AG04449 (cell line): ENCODE results near the gene COTL1.

ENCODE experiments used
- CTCF ChIA-PET: fragments of 350-600 bp; formaldehyde crosslinking; extraction: SDS; loops from one replicate; lab custom pipeline; 2021; ENCODE audit warnings: antibody characterized with exemption; lab: Yijun Ruan, JAX
- POLR2A ChIA-PET: fragments of 400-600, 350-600 bp; formaldehyde crosslinking; extraction: SDS; loops from one replicate; lab custom pipeline; 2020; ENCODE audit warnings: antibody characterized with exemption, inconsistent platforms; lab: Yijun Ruan, JAX
- DNase-seq: peaks from one replicate; pipeline ENCODE4 v3.0.0-alpha.2; 2010; ENCODE audit warnings: low read depth, low spot score
- H3K4me3 ChIP-seq: 2 replicates; pipeline ENCODE4 v1.5.1; 2011; ENCODE audit warnings: low read depth, mild to moderate bottlenecking, control low read depth, low read length
- TF ChIP-seq, protein P1 (sequence below): IDR thresholded peaks from one replicate; pipeline ENCODE4 v1.5.1; 2011; ENCODE audit warnings: mild to moderate bottlenecking, moderate library complexity, low read length, control low read depth, inconsistent platforms; ENCODE audit not compliant: insufficient read depth; ENCODE audit errors: missing control alignments

Gene COTL1

DNA sequence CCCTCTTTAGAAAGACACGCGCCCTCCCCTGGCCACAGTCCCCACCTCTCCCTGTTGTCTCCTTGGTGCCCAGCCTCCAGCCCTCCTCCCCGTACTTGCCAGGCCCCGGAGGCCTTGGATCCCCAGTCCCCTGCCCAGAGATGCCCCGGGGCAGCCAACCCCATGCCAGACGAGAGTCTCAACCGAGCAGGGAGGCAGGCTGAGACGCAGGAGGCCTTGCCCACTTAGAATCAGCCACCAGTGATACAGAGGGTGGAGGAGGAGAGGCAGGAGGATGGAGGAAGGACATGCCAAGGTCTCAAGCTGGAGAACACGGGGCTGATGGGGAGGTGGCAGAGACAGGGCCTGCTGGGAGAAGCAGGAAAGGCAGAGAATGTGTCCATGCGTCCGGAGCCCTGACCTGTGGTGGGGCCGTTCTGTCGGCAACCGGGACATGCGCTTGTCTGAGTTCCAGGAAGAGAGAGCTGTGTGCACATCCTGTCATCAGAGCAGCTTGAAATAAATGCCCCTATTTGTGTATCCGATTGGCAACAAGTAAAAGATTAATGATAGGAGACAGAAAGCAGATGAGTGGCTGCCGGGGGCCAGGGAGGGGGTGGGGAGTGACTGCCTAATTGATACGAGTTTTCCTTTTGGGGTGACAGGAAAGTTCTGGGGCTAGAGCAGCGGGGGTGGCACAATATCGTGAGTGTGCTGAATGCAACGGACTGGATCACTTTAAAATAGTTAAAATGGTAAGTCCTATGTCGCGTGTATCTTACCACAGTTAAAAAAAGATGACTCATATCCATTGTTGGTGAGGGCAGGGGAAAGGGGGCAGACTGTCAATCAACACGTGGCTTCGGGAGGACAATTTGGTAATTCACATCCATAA lies 68.7 kb downstream of the COTL1 start:
- H3K4me3 ChIP-seq: no peak overlapping the region
- DNase-seq: no peak
- ChIA-PET POLR2A (no interaction called here), CTCF (interaction anchor here (1.8 kb wide), 1 partner anchor 9 kb away, joined by 4 read pairs; no protein-coding TSS in a partner anchor)
- TF ChIP-seq, protein P1, sequence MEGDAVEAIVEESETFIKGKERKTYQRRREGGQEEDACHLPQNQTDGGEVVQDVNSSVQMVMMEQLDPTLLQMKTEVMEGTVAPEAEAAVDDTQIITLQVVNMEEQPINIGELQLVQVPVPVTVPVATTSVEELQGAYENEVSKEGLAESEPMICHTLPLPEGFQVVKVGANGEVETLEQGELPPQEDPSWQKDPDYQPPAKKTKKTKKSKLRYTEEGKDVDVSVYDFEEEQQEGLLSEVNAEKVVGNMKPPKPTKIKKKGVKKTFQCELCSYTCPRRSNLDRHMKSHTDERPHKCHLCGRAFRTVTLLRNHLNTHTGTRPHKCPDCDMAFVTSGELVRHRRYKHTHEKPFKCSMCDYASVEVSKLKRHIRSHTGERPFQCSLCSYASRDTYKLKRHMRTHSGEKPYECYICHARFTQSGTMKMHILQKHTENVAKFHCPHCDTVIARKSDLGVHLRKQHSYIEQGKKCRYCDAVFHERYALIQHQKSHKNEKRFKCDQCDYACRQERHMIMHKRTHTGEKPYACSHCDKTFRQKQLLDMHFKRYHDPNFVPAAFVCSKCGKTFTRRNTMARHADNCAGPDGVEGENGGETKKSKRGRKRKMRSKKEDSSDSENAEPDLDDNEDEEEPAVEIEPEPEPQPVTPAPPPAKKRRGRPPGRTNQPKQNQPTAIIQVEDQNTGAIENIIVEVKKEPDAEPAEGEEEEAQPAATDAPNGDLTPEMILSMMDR: no peak

DNA sequence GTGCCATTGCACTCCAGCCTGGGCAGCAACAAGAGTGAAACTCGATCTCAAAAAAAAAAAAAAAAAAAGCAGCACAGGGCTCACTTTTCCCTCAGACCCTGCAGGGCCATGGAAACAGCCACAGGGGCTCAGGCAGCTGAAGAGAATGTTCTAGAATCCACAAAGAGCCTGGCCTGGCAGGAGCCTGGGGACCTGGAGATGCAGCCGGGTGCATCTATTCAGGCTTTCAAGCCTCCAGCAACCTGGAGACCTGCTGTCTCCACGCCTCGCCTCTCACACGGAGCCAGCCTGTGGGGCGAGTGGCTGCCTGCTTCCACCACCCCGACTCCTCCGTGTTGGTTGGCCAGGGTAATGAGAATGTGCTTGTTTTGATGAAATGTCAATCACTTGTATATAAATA lies 69.4 kb downstream of the COTL1 start:
- ChIA-PET POLR2A (no interaction called here), CTCF (interaction anchor here (1.8 kb wide), 1 partner anchor 10 kb away, joined by 4 read pairs; no protein-coding TSS in a partner anchor)
- H3K4me3 ChIP-seq: no peak overlapping the region
- no peak for DNase-seq
- TF ChIP-seq, protein P1: no peak

DNA sequence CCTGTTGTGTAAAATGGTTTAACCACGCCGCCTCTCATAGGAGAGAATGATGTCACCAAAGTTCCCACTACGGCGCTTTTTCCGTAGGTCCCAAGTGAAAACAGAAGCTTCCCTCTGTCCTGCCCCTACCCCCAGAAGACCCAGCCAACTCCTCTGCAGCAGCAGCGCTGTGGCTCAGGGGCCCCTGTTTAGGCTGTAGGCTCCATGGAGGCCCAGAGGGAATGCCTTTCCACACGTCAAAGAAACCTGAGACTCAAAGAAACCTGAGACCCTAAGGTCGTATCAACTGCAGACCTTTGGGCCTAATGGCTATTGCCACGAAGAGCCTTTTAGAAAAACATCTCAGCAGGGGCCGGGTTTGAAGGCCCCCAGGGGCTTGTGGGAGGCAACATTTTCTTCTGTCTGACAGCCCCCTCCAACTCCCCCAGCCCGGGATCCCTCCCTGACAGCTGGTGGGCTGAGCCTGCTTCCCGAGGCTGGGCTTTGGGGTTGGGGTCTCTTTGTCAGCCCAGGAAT lies 70.3 kb downstream of the COTL1 start:
- H3K4me3 ChIP-seq: no peak overlapping the region
- POLR2A ChIA-PET: no interaction called here
- TF ChIP-seq, protein P1: no peak
- CTCF ChIA-PET: interaction anchor here (0.8 kb wide), 1 partner anchor 74 kb away, joined by 4 read pairs; no protein-coding TSS in a partner anchor
- DNase-seq: no peak

DNA sequence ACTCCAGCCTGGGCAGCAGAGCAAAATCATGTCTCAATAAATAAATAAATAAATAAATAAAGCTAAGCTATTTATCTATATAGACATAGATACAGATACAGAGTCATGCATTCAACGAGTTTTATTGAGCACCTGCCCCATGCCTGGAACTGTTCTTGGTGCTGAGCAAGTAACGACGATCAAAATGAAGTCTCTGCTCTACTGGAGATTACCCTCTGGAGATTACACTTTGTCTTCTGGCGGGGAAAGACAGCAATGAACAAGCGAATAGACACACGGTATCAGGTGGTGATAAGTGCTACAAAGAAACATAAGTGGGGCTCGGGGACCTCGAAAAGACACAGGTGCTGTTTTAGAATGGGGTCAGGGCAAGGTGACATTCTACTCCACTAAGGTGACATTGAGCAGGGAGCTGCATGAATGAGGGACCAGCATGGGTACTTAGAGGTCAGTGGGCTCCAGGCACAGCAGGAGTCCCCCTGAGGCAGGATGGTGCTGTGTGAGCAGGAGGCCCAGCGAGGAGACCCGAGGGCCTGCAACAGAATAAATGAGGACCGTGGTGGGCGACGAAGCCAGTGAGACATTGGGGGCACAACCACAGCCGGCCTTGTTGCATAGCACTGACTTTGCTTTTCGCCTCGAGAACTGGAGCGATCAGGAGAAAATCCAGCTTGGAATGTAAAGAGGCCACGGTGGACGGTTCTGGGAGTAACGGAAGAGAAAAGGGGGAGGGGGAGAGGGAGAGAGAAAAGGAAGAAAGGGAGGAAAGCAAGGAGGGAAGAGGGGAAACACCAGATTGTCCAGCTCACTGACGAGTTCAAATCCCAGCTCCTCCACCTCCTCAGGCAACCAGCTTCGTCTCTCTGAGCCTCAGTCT lies 71.0 kb downstream of the COTL1 start:
- TF ChIP-seq, protein P1: no peak
- no peak overlapping the region for H3K4me3 ChIP-seq
- DNase-seq: no peak
- ChIA-PET POLR2A (no interaction called here), CTCF (interaction anchor here (0.8 kb wide), 1 partner anchor 74 kb away, joined by 4 read pairs; no protein-coding TSS in a partner anchor)

DNA sequence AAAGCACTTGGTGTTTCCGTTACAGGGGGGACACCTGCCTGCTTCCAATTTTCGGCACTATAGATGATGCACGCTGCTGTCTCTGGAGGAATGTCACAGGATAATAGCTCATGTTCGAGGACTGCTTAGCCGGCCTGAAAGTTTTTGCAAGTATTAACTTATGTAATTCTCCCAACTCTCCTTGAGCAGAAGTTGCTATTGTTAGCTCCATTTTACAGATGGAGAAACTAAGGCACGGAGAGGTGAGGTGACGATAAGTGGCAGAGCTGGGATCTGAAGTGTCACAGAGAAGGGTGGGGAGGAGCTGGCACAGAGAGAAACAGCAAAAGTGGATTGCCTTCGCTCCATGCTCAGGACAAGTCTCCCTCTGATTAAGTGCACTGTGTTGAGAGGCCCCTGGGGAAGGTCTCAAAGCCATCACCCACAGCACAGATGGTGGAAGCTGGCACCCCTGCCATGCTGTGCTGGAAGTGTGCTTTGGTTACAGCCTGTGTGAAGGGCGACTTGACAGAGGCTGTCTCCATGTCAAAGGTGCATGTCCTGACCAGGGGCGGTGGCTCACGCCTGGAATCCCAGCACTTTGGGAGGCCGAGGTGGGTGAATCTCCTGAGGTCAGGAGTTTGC lies 72.7 kb downstream of the COTL1 start:
- DNase-seq: no peak
- ChIA-PET POLR2A (no interaction called here), CTCF (interaction anchor here (1.2 kb wide), 1 partner anchor 76 kb away, joined by 3 read pairs; no protein-coding TSS in a partner anchor)
- TF ChIP-seq, protein P1: no peak
- no peak overlapping the region for H3K4me3 ChIP-seq
